MM.1S (cell line): Measurements from ENCODE around the gene STX7.

Source experiments
- EZH2 ChIP-seq: fragments of 300-600 bp; sonication (generic); optimal IDR thresholded peaks from 2 replicates; pipeline ENCODE3; 2017; ENCODE audit warnings: low read depth, mild to moderate bottlenecking, antibody characterized with exemption, low read length, mixed read lengths
- EZH2phosphoT487 ChIP-seq: fragments of 300-600 bp; sonication (generic); IDR thresholded peaks from 2 replicates; pipeline ENCODE4 v1.6.1; 2018; ENCODE audit warnings: antibody characterized with exemption, low read length
- TF ChIP-seq, protein P1 (sequence below): fragments of 300-600 bp; sonication (generic); IDR thresholded peaks from 2 replicates; pipeline ENCODE4 v1.5.1; 2016; ENCODE audit warnings: antibody characterized with exemption, low read length, mixed read lengths

DNA sequence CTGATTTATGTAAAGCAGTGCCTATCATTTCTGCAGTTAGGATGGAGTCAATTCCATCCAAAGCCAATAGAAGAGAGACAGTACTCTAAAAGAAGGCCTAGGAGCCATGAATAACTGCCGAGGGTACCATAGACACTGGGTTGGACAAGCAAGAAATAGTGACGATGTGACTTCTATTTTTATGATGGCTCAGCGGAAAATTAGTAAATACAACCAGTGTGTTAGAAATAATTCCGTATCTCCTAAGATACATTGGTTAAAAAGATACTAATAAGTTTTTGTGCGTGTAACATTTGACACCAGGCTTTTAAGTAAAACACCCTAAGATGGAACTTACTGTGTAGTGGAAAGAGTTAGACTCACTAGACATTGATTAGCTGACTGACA lies 66.1 kb downstream of the STX7 start:
- no peak for TF ChIP-seq EZH2
- TF ChIP-seq, protein P1, sequence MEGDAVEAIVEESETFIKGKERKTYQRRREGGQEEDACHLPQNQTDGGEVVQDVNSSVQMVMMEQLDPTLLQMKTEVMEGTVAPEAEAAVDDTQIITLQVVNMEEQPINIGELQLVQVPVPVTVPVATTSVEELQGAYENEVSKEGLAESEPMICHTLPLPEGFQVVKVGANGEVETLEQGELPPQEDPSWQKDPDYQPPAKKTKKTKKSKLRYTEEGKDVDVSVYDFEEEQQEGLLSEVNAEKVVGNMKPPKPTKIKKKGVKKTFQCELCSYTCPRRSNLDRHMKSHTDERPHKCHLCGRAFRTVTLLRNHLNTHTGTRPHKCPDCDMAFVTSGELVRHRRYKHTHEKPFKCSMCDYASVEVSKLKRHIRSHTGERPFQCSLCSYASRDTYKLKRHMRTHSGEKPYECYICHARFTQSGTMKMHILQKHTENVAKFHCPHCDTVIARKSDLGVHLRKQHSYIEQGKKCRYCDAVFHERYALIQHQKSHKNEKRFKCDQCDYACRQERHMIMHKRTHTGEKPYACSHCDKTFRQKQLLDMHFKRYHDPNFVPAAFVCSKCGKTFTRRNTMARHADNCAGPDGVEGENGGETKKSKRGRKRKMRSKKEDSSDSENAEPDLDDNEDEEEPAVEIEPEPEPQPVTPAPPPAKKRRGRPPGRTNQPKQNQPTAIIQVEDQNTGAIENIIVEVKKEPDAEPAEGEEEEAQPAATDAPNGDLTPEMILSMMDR = no peak
- TF ChIP-seq EZH2phosphoT487 = no peak
